HCT116 (cell line): ENCODE data around the gene YOD1. TPM values are rescaled to one million over a fixed set of nuclear protein-coding genes. Genes with fewer than 3 reads are reported as not detected.

ENCODE experiments used
- ATAC-seq: fragments of 200-7000 bp; cut with Tn5 transposase; 2 replicates; pipeline ENCODE4 v1.9.1; 2020; ENCODE audit warnings: mild to moderate bottlenecking, moderate library complexity
- BruUV-seq: library from RNA; stranded (reverse); fragments of 400-500 nt; replicated peaks from 2 replicates; lab custom pipeline; 2021; lab: Mats Ljungman, UMichigan
- CTCF ChIA-PET: fragments of 300-600 bp; sonication (Branson Sonifier 250); formaldehyde crosslinking; loops from one replicate; lab custom pipeline; 2021; ENCODE audit warnings: antibody characterized with exemption; lab: Charles Lee
- POLR2A ChIA-PET: fragments of 300-600, 350-600 bp; sonication (Branson Sonifier 250); formaldehyde crosslinking; loops from one replicate; lab custom pipeline; 2021; ENCODE audit warnings: antibody characterized with exemption; lab: Charles Lee
- RAD21 ChIA-PET, 2 experiments: fragments of 300-600 bp; sonication (Branson Sonifier 250); formaldehyde crosslinking; loops; one replicate each; lab custom pipeline; 2023; ENCODE audit warnings: low total read pairs in 2 of 2; ENCODE audit not compliant: uncharacterized antibody in 2 of 2, unreplicated experiment in 2 of 2, low non-redundant PET in 1 of 2; lab: Charles Lee
- DNase-seq: peaks from one replicate; pipeline ENCODE4 v3.0.0-alpha.2; 2010; ENCODE audit warnings: low read depth, low spot score
- H2AFZ ChIP-seq: fragments of 200-600 bp; shearing (Covaris generic), sonication (generic); 2 replicates; pipeline ENCODE4 v1.6.1; 2017; ENCODE audit warnings: low read depth, mixed run types, mixed read lengths, antibody characterized with exemption, low read length; ENCODE audit not compliant: poor library complexity, severe bottlenecking
- H3K27ac ChIP-seq: 2 replicates; pipeline ENCODE4 v1.5.1; 2012; ENCODE audit warnings: low read depth, low read length
- H3K27me3 ChIP-seq: fragments of 200-600 bp; sonication (generic); 2 replicates; pipeline ENCODE4 v1.6.1; 2016; ENCODE audit warnings: mixed run types, low read length, mixed read lengths; ENCODE audit not compliant: insufficient read depth
- H3K36me3 ChIP-seq, 2 experiments: fragments of 200-500 bp in 1 of 2; fragments of 200-600 bp in 1 of 2; sonication (Bioruptor generic) in 1 of 2; sonication (generic) in 1 of 2; 2 replicates each; pipeline versions ENCODE4 v1.5.1 to v1.6.1; 2014 to 2016; ENCODE audit warnings: low read length in 2 of 2, inconsistent platforms in 1 of 2, mixed read lengths in 1 of 2, mixed run types in 1 of 2; ENCODE audit not compliant: insufficient read depth in 2 of 2, control insufficient read depth in 1 of 2
- H3K4me1 ChIP-seq, 2 experiments: fragments of 200-600 bp in 1 of 2; sonication (generic) in 1 of 2; 2 replicates each; pipeline versions ENCODE4 v1.5.1 to v1.6.1; 2012 to 2017; ENCODE audit warnings: low read length in 2 of 2, inconsistent platforms in 1 of 2, mild to moderate bottlenecking in 1 of 2, mixed read lengths in 1 of 2, mixed run types in 1 of 2, moderate library complexity in 1 of 2; ENCODE audit not compliant: insufficient read depth in 2 of 2, control insufficient read depth in 1 of 2
- H3K4me2 ChIP-seq: fragments of 200-600 bp; sonication (generic); 2 replicates; pipeline ENCODE4 v1.6.1; 2017; ENCODE audit warnings: mixed run types, low read length, mixed read lengths
- H3K4me3 ChIP-seq, 2 experiments: fragments of 200-600 bp in 1 of 2; sonication (generic) in 1 of 2; replicated peaks in 1 of 2; 2 replicates each; pipeline ENCODE4 v1.5.1; 2011 to 2016; ENCODE audit warnings: low read length in 2 of 2, control low read depth in 1 of 2, low read depth in 1 of 2, mild to moderate bottlenecking in 1 of 2, mixed read lengths in 1 of 2, mixed run types in 1 of 2
- H3K79me2 ChIP-seq: fragments of 200-600 bp; sonication (generic); 2 replicates; pipeline ENCODE4 v1.6.1; 2017; ENCODE audit warnings: mild to moderate bottlenecking, mixed run types, low read length, moderate library complexity, mixed read lengths; ENCODE audit not compliant: insufficient read depth
- H3K9ac ChIP-seq: fragments of 200-600 bp; sonication (generic); 2 replicates; pipeline ENCODE4 v1.6.1; 2016; ENCODE audit warnings: low read length, mixed read lengths
- H3K9me2 ChIP-seq: fragments of 200-600 bp; sonication (generic), shearing (Covaris generic); 2 replicates; pipeline ENCODE4 v1.6.1; 2017; ENCODE audit warnings: mixed run types, mild to moderate bottlenecking, moderate library complexity; ENCODE audit not compliant: insufficient read depth
- H3K9me3 ChIP-seq, 2 experiments: fragments of 200-500 bp in 1 of 2; fragments of 200-600 bp in 1 of 2; sonication (Bioruptor generic) in 1 of 2; sonication (generic) in 1 of 2; 2 replicates each; pipeline ENCODE4 v1.6.1; 2014 to 2017; ENCODE audit warnings: low read length in 2 of 2, mixed read lengths in 2 of 2, inconsistent platforms in 1 of 2, low read depth in 1 of 2, mild to moderate bottlenecking in 1 of 2, mixed run types in 1 of 2, moderate library complexity in 1 of 2; ENCODE audit not compliant: control insufficient read depth in 1 of 2, insufficient read depth in 1 of 2
- H4K20me1 ChIP-seq: fragments of 200-600 bp; sonication (generic), shearing (Covaris generic); 2 replicates; pipeline ENCODE4 v1.6.1; 2017; ENCODE audit warnings: mixed run types, mild to moderate bottlenecking, moderate library complexity; ENCODE audit not compliant: insufficient read depth
- ATF3 ChIP-seq: IDR thresholded peaks from 2 replicates; pipeline ENCODE4 v1.6.1; 2012
- CBX3 ChIP-seq: IDR thresholded peaks from 2 replicates; pipeline ENCODE4 v1.6.1; 2012; ENCODE audit warnings: low read depth
- EGR1 ChIP-seq: IDR thresholded peaks from 2 replicates; pipeline ENCODE4 v1.6.1; 2012; ENCODE audit warnings: low read depth
- ELF1 ChIP-seq: IDR thresholded peaks from 2 replicates; pipeline ENCODE4 v1.6.1; 2012; ENCODE audit warnings: low read depth, borderline replicate concordance
- EZH2phosphoT487 ChIP-seq: fragments of 200-600 bp; IDR thresholded peaks from 2 replicates; pipeline ENCODE4 v1.6.1; 2018; ENCODE audit warnings: antibody characterized with exemption, borderline replicate concordance
- FOSL1 ChIP-seq: IDR thresholded peaks from 2 replicates; pipeline ENCODE4 v1.6.1; 2012; ENCODE audit warnings: low read depth
- JUND ChIP-seq: IDR thresholded peaks from 2 replicates; pipeline ENCODE4 v1.6.1; 2012
- POLR2A ChIP-seq: IDR thresholded peaks from 2 replicates; pipeline ENCODE4 v1.7.0; 2011; ENCODE audit warnings: borderline replicate concordance; ENCODE audit not compliant: insufficient read depth, insufficient read length; ENCODE audit errors: extremely low read depth
- POLR2AphosphoS5 ChIP-seq: IDR thresholded peaks from 2 replicates; pipeline ENCODE4 v1.6.1; 2011; ENCODE audit warnings: mild to moderate bottlenecking, low read depth, low read length, moderate library complexity
- RAD21 ChIP-seq: IDR thresholded peaks from 2 replicates; pipeline ENCODE4 v1.6.1; 2012; ENCODE audit warnings: low read depth, mild to moderate bottlenecking
- SIN3A ChIP-seq: IDR thresholded peaks from 2 replicates; pipeline ENCODE4 v1.6.1; 2012; ENCODE audit warnings: low read depth
- SRF ChIP-seq: IDR thresholded peaks from 2 replicates; pipeline ENCODE4 v1.6.1; 2012; ENCODE audit warnings: low read depth
- TCF7L2 ChIP-seq: IDR thresholded peaks from 2 replicates; pipeline ENCODE4 v1.7.0; 2011; ENCODE audit warnings: borderline replicate concordance, inconsistent platforms; ENCODE audit not compliant: insufficient read depth, insufficient read length; ENCODE audit errors: extremely low read depth
- ZFX ChIP-seq: fragments of 450-650 bp; IDR thresholded peaks from 2 replicates; pipeline ENCODE4 v1.6.1; 2017
- ZNF274 ChIP-seq: fragments of 200-500 bp; sonication (Bioruptor generic); IDR thresholded peaks from 2 replicates; pipeline ENCODE4 v1.6.1; 2014; ENCODE audit warnings: mild to moderate bottlenecking, low read depth, low read length, inconsistent platforms
- intact Hi-C: fragments of 100-400 bp; cut with micrococcal nuclease; formaldehyde crosslinking; loops from 2 replicates; pipeline ENCODE4 v1.10.0; 2022
- total RNA-seq: library from RNA; stranded (reverse); gene quantifications from one replicate; pipeline ENCODE4 v1.2.1, GENCODE V29; 2021; ENCODE audit not compliant: unreplicated experiment
- TF ChIP-seq, protein P1 (sequence below), 3 experiments: fragments of 200-600 bp in 1 of 3; sonication (generic) in 1 of 3; IDR thresholded peaks in 2 of 3; conservative IDR thresholded peaks in 1 of 3; 2 replicates each; pipeline ENCODE4 v1.5.1; 2012 to 2017; ENCODE audit warnings: low read depth in 2 of 3, low read length in 2 of 3, antibody characterized with exemption in 1 of 3, borderline replicate concordance in 1 of 3, control low read depth in 1 of 3, mild to moderate bottlenecking in 1 of 3, mixed read lengths in 1 of 3, mixed run types in 1 of 3, moderate library complexity in 1 of 3; ENCODE audit not compliant: insufficient read depth in 1 of 3

YOD1 gene
- total RNA-seq, 1 experiment from 2014 or later: 13.6 TPM

GRCh38 chr1:207085887-207086286, 34.9 kb upstream of the YOD1 start:
- intact Hi-C loops: loop anchor here (10.0 kb wide), 1 partner anchor 589 kb away; no protein-coding TSS in a partner anchor
- no peak for ATAC-seq
- CTCF ChIA-PET: interaction anchor here (0.8 to 2.1 kb wide), 2 partner anchors 320 to 414 kb away, joined by 3 to 49 read pairs; no protein-coding TSS in a partner anchor

DNA sequence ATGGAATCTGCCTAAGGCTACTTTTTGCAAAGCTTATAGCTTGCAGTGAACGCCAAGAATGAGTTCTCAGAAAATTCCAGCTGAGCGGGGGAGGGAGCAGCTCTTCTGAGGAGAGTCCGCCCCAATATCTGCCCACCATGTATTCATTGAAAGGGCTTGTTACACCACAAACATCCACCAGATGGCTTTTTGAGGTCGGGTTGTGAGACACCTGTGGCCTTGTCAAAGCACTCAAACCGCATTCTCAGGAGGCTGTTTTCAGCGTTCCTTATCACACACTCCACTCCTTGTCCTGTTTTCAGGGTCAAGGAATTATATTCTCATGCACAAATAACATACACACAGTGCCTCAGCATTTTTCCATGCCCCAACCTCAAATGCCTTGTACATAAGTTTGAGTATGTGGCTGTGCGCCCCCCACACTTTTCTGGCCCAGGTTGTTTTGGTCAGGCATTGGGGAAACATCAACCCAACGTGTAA, 33.7 kb upstream of the YOD1 start:
- no peaks in the 10 kb centered on the region for H3K36me3 ChIP-seq
- DNase-seq (peak; percentile 69), ATAC-seq (peak; percentile 99)
- H3K4me3 ChIP-seq: no peak overlapping the region
- ChIA-PET CTCF (interaction anchor here (0.6 to 4.8 kb wide), 15 partner anchors 11 to 614 kb away, joined by 3 to 49 read pairs (median 3); partner anchors contain the start of genes C4BPA, CR2 and YOD1), RAD21 (interaction anchor here (1.0 to 1.9 kb wide), 3 partner anchors 175 to 320 kb away, joined by 3 to 12 read pairs (median 4); no protein-coding TSS in a partner anchor), POLR2A (interaction anchor here (0.8 kb wide), 1 partner anchor 236 kb away, joined by 4 read pairs; the partner anchor contains the start of gene CD55)
- peaks cover 0 to 4% of the 10 kb centered on the region in 2 experiments; a peak in 2 of 4 replicates for H3K4me1 ChIP-seq
- no TSS peak for BruUV-seq
- H3K9me3 ChIP-seq: no peaks in the 10 kb centered on the region
- no peaks in the 10 kb centered on the region for H4K20me1 ChIP-seq
- 0 out of 2 replicates have a peak, but pooled peaks cover 3% of the 10 kb centered on the region for H3K27me3 ChIP-seq
- no peaks in the 10 kb centered on the region; the same call in 1 of the 2 replicates for H3K9me2 ChIP-seq
- intact Hi-C loops: loop anchor here (1.0 to 10.0 kb wide), 3 partner anchors 321 to 590 kb away; no protein-coding TSS in a partner anchor
- no peaks in the 10 kb centered on the region for H3K79me2 ChIP-seq
- H3K27ac ChIP-seq: no peak overlapping the region
- no peak overlapping the region for H3K9ac ChIP-seq
- H3K4me2 ChIP-seq: no peak overlapping the region
- H2AFZ ChIP-seq: peak overlapping the region; percentile 46
- TF ChIP-seq CBX3: no peak
- TF ChIP-seq EGR1: no peak
- TF ChIP-seq, protein P1, sequence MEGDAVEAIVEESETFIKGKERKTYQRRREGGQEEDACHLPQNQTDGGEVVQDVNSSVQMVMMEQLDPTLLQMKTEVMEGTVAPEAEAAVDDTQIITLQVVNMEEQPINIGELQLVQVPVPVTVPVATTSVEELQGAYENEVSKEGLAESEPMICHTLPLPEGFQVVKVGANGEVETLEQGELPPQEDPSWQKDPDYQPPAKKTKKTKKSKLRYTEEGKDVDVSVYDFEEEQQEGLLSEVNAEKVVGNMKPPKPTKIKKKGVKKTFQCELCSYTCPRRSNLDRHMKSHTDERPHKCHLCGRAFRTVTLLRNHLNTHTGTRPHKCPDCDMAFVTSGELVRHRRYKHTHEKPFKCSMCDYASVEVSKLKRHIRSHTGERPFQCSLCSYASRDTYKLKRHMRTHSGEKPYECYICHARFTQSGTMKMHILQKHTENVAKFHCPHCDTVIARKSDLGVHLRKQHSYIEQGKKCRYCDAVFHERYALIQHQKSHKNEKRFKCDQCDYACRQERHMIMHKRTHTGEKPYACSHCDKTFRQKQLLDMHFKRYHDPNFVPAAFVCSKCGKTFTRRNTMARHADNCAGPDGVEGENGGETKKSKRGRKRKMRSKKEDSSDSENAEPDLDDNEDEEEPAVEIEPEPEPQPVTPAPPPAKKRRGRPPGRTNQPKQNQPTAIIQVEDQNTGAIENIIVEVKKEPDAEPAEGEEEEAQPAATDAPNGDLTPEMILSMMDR (IDR thresholded peaks at IDR 0.05 in 2 of 3, conservative IDR thresholded peaks at IDR 0.05 in 1 of 3; ENCODE audit: borderline replicate concordance in 1 of 3, insufficient read depth in 1 of 3, low read depth in 2 of 3, low read length in 2 of 3): peak; percentile 61 to 84 (median 62)
- TF ChIP-seq POLR2AphosphoS5: no peak
- TF ChIP-seq FOSL1: no peak
- TF ChIP-seq RAD21: peak; percentile 85
- no peak for TF ChIP-seq TCF7L2
- no peak for TF ChIP-seq ZFX
- TF ChIP-seq EZH2phosphoT487: no peak
- TF ChIP-seq ELF1: no peak
- TF ChIP-seq JUND: no peak
- no peak for TF ChIP-seq SRF
- TF ChIP-seq SIN3A: no peak
- TF ChIP-seq ZNF274: no peak
- TF ChIP-seq POLR2A: no peak

More at GRCh38 chr1:207085887-207086286, 34.9 kb upstream of the YOD1 start:
- H4K20me1 ChIP-seq: no peaks in the 10 kb centered on the region
- ChIA-PET RAD21 (no interaction called here), POLR2A (no interaction called here)
- no peak overlapping the region for H3K4me3 ChIP-seq
- H3K4me1 ChIP-seq: peaks cover 0 to 4% of the 10 kb centered on the region in 2 experiments; a peak in 2 of 4 replicates
- no peaks in the 10 kb centered on the region for H3K9me3 ChIP-seq
- H3K9me2 ChIP-seq: no peaks in the 10 kb centered on the region; the same call in 1 of the 2 replicates
- TF ChIP-seq EGR1 (no peak), SIN3A (no peak), ATF3 (no peak), ZNF274 (no peak)
- no peaks in the 10 kb centered on the region for H3K79me2 ChIP-seq
- no peak overlapping the region for H3K27ac ChIP-seq
- BruUV-seq: no TSS peak
- no peaks in the 10 kb centered on the region for H3K36me3 ChIP-seq
- no peak overlapping the region for H2AFZ ChIP-seq
- 0 out of 2 replicates have a peak, but pooled peaks cover 3% of the 10 kb centered on the region for H3K27me3 ChIP-seq
- no peak overlapping the region for H3K4me2 ChIP-seq
- no peak for DNase-seq
- H3K9ac ChIP-seq: no peak overlapping the region
